BJ (cell line): ENCODE results near the gene MSH3. TPM values are rescaled to one million over a fixed set of nuclear protein-coding genes. Genes with fewer than 3 reads are reported as not detected.
"Not testable (repeated sequence)": the region's sequence is repeated elsewhere in the genome, so short reads cannot be mapped to it uniquely, and the experiment has no call there.

ENCODE experiments used
- CTCF ChIA-PET: fragments of 350-600 bp; formaldehyde crosslinking; extraction: SDS; loops from one replicate; lab custom pipeline; 2021; ENCODE audit warnings: antibody characterized with exemption, inconsistent platforms; lab: Yijun Ruan, JAX
- POLR2A ChIA-PET: fragments of 300-600 bp; sonication (Branson Sonifier 250); formaldehyde crosslinking; extraction: SDS; loops from one replicate; lab custom pipeline; 2021; ENCODE audit warnings: antibody characterized with exemption; lab: Charles Lee
- DNase-seq: peaks from one replicate; pipeline ENCODE4 v3.0.0-alpha.2; 2011; ENCODE audit warnings: low read depth
- H3K27me3 ChIP-seq: 2 replicates; pipeline ENCODE4 v1.6.0; 2011; ENCODE audit warnings: low read length; ENCODE audit not compliant: control insufficient read depth, insufficient read depth
- H3K36me3 ChIP-seq: 2 replicates; pipeline ENCODE4 v1.5.1; 2011; ENCODE audit warnings: low read length; ENCODE audit not compliant: control insufficient read depth, insufficient read depth
- H3K4me3 ChIP-seq: 2 replicates; pipeline ENCODE4 v1.5.1; 2011; ENCODE audit warnings: low read depth, mild to moderate bottlenecking, control low read depth, low read length
- polyA plus RNA-seq: library from polyadenylated mRNA; depleted of rRNA; stranded (reverse); fragments of >200 nt; gene quantifications from 2 replicates; pipeline ENCODE4 v1.2.3, GENCODE V29; 2011
- TF ChIP-seq, protein P1 (sequence below): IDR thresholded peaks from 2 replicates; pipeline ENCODE4 v1.5.1; 2011; ENCODE audit warnings: low read depth, mild to moderate bottlenecking, control low read depth, inconsistent platforms, low read length, moderate library complexity; ENCODE audit not compliant: insufficient read depth

Gene MSH3
- polyA plus RNA-seq, 1 experiment, result 4.0 TPM

- H3K36me3 ChIP-seq, result no peaks in the 10 kb centered on the region; the same call in 1 of the 2 replicates
- no peak for DNase-seq
- H3K27me3 ChIP-seq, result no peaks in the 10 kb centered on the region
- CTCF ChIA-PET, result no interaction called here
- POLR2A ChIA-PET, result no interaction called here
- TF ChIP-seq, protein P1, sequence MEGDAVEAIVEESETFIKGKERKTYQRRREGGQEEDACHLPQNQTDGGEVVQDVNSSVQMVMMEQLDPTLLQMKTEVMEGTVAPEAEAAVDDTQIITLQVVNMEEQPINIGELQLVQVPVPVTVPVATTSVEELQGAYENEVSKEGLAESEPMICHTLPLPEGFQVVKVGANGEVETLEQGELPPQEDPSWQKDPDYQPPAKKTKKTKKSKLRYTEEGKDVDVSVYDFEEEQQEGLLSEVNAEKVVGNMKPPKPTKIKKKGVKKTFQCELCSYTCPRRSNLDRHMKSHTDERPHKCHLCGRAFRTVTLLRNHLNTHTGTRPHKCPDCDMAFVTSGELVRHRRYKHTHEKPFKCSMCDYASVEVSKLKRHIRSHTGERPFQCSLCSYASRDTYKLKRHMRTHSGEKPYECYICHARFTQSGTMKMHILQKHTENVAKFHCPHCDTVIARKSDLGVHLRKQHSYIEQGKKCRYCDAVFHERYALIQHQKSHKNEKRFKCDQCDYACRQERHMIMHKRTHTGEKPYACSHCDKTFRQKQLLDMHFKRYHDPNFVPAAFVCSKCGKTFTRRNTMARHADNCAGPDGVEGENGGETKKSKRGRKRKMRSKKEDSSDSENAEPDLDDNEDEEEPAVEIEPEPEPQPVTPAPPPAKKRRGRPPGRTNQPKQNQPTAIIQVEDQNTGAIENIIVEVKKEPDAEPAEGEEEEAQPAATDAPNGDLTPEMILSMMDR, result no peak
- H3K4me3 ChIP-seq, result no peak overlapping the region
Measured at GRCh38 chr5:80874162-80874561, 219.7 kb downstream of the MSH3 start.

GRCh38 chr5:80877592-80877991 is 223.1 kb downstream of the MSH3 start:
- TF ChIP-seq, protein P1, result no peak
- DNase-seq, result no peak
- POLR2A ChIA-PET, result no interaction called here
- CTCF ChIA-PET, result no interaction called here
- Histone ChIP-seq H3K4me3 (no peak overlapping the region), H3K27me3 (no peaks in the 10 kb centered on the region), H3K36me3 (no peaks in the 10 kb centered on the region; the same call in 1 of the 2 replicates)

DNA sequence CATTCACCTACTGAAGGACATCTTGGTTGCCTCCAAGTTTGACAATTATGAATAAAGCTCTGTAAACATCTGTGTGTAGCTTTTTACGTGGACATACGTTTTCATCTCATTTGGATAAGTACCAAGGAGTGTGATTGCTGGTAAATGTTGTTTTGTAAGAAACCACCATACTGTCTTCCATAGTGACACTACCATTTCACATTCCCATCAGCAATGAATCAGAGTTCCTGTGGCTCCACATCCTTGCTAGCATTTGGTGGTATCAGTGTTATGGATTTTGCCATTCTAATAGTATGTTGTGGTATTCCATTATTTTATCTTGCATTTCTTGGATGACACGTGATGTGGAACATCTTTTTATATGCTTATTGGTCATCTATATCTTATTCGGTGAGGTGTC is 227.3 kb downstream of the MSH3 start:
- CTCF ChIA-PET, result no interaction called here
- no peak for DNase-seq
- POLR2A ChIA-PET, result no interaction called here
- no peaks in the 10 kb centered on the region for H3K27me3 ChIP-seq
- no peak overlapping the region for H3K4me3 ChIP-seq
- TF ChIP-seq, protein P1, result no peak
- no peaks in the 10 kb centered on the region for H3K36me3 ChIP-seq

- CTCF ChIA-PET, H3K4me3 ChIP-seq, POLR2A ChIA-PET, H3K27me3 ChIP-seq, H3K36me3 ChIP-seq, DNase-seq: not testable (repeated sequence)
Measured at GRCh38 chr5:80883390-80883789, 228.9 kb downstream of the MSH3 start.

- POLR2A ChIA-PET, result no interaction called here
- no peak for DNase-seq
- TF ChIP-seq, protein P1, result no peak
- CTCF ChIA-PET, result no interaction called here
- Histone ChIP-seq H3K36me3 (no peaks in the 10 kb centered on the region), H3K4me3 (no peak overlapping the region), H3K27me3 (no peaks in the 10 kb centered on the region)
Measured at GRCh38 chr5:80884086-80884813, 229.8 kb downstream of the MSH3 start.

DNA sequence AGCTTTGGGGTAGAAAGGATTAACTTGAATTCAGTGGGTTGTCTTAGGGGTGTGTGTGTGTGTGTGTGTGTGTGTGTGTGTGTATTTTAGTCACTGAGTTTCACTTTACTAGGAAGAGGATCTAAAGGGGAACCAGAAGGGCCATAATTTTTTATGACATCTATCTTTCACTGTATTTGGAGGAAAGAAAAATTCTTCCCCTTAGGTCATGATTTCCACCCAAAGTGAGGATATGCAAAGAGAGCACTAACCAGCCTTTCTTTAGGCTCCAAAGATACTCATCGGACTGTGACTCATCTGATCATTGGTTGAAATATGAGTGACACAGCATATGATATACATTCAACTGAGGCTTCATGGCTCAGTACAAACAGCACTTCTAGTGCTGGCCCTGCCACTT is 230.5 kb downstream of the MSH3 start:
- H3K36me3 ChIP-seq, result no peaks in the 10 kb centered on the region
- ChIA-PET POLR2A (no interaction called here), CTCF (no interaction called here)
- H3K27me3 ChIP-seq, result no peaks in the 10 kb centered on the region
- H3K4me3 ChIP-seq, result no peak overlapping the region
- TF ChIP-seq, protein P1, result no peak
- no peak for DNase-seq
